ENCODE data around the gene PKHD1.
"Not testable (repeated sequence)": the region's sequence is repeated elsewhere in the genome, so short reads cannot be mapped to it uniquely, and the experiment has no call there.

GRCh38 chr6:51918347-51918746, 169.1 kb downstream of the PKHD1 start:
- not testable (repeated sequence) for TF ChIP-seq CTCF, POLR2A (IDR thresholded peaks at IDR 0.05)
